Mesothelial cell of epicardium (in vitro differentiated cells): ENCODE measurements around the gene PPP1R1B. TPM values are rescaled to one million over a fixed set of nuclear protein-coding genes. Genes with fewer than 3 reads are reported as not detected.

ENCODE experiments used
- DNase-seq, 2 experiments: peaks; one replicate each; pipeline ENCODE4 v3.0.0; 2021; ENCODE audit warnings: low spot score in 2 of 2; ENCODE audit not compliant: unreplicated experiment in 2 of 2
- H3K27ac Mint-ChIP-seq: 2 replicates; pipeline ENCODE4 v1.8.0; 2021; ENCODE audit warnings: mixed read lengths
- H3K27me3 Mint-ChIP-seq: 2 replicates; pipeline ENCODE4 v1.8.0; 2021; ENCODE audit warnings: low read depth, mixed read lengths
- H3K36me3 Mint-ChIP-seq: 2 replicates; pipeline ENCODE4 v1.8.0; 2021; ENCODE audit warnings: mixed read lengths
- H3K4me1 Mint-ChIP-seq: 2 replicates; pipeline ENCODE4 v1.8.0; 2021; ENCODE audit warnings: mixed read lengths
- H3K4me3 Mint-ChIP-seq: 2 replicates; pipeline ENCODE4 v1.8.0; 2021; ENCODE audit warnings: mild to moderate bottlenecking, moderate library complexity, mixed read lengths
- H3K9me3 Mint-ChIP-seq: 2 replicates; pipeline ENCODE4 v1.8.0; 2021; ENCODE audit warnings: mixed read lengths
- total RNA-seq: library from RNA; stranded (reverse); gene quantifications from 3 replicates; pipeline ENCODE4 v1.2.1, GENCODE V29; 2021
- TF ChIP-seq, protein P1 (sequence below): fragments of 200-600 bp; sonication (generic); IDR thresholded peaks from one replicate; pipeline ENCODE4 v1.5.0; 2021; ENCODE audit warnings: antibody characterized with exemption; ENCODE audit not compliant: unreplicated experiment

PPP1R1B gene
- total RNA-seq, 1 donor from 2014 or later, result 0.58 TPM

DNA sequence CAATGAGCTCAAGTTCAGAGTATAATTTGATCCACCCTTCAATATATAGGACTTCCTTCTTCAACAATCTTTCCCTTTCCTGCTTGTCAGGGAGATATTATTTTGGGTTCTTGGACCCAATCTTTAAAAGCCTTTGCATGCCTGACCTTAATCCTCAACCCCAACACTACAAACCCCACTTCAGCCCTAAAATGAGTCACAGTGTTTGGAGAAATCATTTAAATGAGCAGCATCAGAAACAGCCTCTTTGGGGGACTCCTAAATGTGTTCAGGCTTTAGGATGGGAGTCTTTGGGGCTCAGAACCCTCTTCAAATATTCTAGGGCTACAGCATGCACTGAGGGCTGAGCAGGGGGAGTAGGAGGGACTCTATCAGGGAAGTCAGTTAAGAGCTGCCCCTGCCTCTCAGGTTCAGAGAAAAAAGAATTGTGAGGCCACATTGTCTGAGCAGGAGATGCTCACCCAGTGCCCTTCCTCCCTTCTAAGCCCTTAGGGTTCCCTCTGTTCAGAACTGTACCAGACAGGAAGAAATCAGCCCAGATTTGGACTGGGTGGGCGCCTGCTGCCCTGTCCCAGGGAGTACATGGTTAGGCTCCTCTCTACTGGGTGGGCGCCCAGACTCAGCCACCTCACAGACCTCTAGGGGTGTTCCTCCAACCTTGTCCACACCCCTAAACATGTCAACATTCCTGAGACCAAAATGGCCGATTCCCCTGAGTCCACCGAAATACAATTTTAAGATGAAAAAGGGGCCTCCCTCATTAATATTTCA lies 24.0 kb upstream of the PPP1R1B start:
- H3K4me1 Mint-ChIP-seq, result peaks cover 7% of the 10 kb centered on the region
- TF ChIP-seq, protein P1, sequence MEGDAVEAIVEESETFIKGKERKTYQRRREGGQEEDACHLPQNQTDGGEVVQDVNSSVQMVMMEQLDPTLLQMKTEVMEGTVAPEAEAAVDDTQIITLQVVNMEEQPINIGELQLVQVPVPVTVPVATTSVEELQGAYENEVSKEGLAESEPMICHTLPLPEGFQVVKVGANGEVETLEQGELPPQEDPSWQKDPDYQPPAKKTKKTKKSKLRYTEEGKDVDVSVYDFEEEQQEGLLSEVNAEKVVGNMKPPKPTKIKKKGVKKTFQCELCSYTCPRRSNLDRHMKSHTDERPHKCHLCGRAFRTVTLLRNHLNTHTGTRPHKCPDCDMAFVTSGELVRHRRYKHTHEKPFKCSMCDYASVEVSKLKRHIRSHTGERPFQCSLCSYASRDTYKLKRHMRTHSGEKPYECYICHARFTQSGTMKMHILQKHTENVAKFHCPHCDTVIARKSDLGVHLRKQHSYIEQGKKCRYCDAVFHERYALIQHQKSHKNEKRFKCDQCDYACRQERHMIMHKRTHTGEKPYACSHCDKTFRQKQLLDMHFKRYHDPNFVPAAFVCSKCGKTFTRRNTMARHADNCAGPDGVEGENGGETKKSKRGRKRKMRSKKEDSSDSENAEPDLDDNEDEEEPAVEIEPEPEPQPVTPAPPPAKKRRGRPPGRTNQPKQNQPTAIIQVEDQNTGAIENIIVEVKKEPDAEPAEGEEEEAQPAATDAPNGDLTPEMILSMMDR, result no peak

DNA sequence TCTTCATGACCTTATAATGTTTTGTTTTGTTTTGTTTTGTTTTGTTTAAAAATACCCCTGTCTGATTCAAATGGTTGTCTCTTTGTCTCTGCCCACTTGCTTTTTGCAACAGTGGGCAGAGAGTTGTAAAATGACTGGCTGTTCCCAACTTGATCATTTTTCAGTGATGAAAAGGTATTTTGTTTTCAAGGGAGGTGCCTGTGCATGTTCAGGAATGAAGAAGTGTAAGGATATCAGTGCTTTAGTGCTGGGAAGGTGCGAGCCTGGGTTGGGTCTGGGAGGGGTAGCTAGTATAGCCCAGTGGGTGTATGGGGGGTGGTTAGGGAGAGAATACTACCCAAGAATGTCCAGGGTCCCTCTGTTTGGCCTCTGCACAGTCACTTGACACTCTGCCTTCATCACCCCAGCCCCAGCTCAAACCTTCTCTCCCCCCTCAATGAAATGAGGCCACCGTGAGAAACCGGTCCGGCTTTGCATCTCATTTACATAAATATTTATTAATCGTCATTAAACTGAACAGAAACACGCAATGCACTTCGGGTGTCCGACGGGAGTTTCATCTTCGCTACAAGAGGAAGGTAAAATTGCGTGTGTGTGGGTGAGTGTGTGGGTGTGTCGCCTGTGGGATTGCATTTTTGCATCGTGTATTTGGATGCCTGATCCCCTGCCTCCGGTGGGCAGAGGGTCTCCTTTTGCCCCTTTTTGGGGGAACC lies 23.3 kb upstream of the PPP1R1B start:
- H3K27me3 Mint-ChIP-seq, result peaks cover 94% of the 10 kb centered on the region
- TF ChIP-seq, protein P1, result no peak
- H3K9me3 Mint-ChIP-seq, result no peaks in the 10 kb centered on the region
- H3K36me3 Mint-ChIP-seq, result no peaks in the 10 kb centered on the region
- H3K4me3 Mint-ChIP-seq, result no peak overlapping the region
- no peak for DNase-seq
- H3K27ac Mint-ChIP-seq, result no peak overlapping the region
- H3K4me1 Mint-ChIP-seq, result peaks cover 8% of the 10 kb centered on the region

More for the DNA sequence above, 24.0 kb upstream of the PPP1R1B start:
- Mint-ChIP-seq H3K36me3 (no peaks in the 10 kb centered on the region), H3K27me3 (peaks cover 95% of the 10 kb centered on the region), H3K4me3 (no peak overlapping the region), H3K9me3 (no peaks in the 10 kb centered on the region), H3K27ac (no peak overlapping the region)
- DNase-seq, result no peak

DNA sequence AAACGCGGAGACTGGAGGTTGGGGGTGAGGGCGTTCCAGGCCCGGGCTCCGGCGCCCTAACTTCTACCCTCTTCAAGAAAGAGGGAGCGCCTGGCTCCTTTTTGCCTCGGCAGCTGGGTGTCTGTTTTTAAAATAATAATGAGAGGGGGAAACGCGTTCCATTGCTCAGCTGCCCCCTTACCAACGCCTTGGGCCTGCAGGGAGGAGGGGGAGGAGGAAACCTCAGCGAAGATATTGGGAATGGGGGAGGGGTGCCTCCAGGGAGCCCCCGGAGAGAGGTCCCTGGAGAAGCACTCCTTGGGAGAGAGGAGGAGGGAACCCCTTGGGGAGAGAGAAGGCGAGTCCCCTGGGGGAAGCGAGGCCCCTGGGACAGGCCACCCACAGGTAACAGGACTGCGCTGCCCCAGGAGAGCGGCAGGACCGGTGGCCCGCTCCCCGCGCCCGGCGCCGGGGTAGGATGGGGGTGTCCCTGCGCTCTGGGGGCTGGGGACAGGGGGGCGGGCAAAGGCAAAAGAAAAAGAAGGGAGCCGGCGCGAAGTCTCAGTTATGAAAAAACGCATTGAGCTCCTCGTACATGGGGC lies 21.8 kb upstream of the PPP1R1B start:
- H3K4me3 Mint-ChIP-seq, result no peak overlapping the region
- DNase-seq, result no peak
- TF ChIP-seq, protein P1, result no peak
- H3K27me3 Mint-ChIP-seq, result peaks cover 95% of the 10 kb centered on the region
- H3K27ac Mint-ChIP-seq, result no peak overlapping the region
- H3K36me3 Mint-ChIP-seq, result no peaks in the 10 kb centered on the region
- peaks cover 9% of the 10 kb centered on the region for H3K4me1 Mint-ChIP-seq
- H3K9me3 Mint-ChIP-seq, result no peaks in the 10 kb centered on the region

DNA sequence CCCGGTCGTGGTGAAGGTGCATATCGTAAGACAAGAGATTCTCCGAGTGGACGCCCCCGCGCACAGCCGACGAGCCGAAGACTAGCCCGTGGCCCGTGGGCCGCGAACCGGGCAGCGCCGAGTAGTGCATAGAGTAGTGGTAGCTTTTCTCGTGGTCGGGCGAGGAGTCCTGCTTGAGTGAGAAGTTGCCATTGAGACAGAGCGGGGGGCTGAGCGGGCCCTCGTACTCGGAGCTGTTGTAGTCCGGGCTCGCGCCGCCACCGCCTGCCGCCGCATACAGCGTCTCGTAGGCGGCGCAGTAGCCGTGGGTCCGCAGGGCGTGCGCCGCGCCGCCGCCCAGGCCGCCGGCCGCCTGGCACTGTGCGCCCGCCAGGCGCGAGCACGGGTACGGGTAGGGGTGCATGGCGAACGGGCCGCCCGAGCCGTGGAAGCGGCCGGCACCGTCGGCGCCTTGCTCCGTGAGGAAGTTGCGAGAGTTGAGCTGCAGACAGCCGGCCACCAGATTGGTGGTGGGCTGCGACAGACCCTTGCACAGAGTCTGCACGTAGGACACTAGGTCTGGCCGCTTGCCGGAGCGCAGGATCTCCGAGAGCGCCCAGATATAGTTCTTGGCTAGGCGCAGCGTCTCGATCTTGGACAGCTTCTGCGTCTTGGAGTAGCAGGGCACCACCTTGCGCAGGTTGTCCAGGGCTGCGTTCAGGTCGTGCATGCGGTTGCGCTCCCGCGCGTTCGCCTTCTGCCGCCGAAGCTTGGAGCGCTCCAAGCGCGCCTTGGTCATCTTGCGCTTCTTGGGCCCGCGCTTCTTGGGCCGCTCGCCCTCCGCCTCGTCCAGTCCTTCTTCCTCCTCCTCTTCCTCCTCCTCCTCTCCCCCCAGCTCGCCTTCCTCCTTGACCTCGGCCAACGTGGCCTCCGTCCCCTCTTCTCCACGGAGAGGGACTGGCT lies 21.0 kb upstream of the PPP1R1B start:
- H3K4me1 Mint-ChIP-seq, result peaks cover 9% of the 10 kb centered on the region
- no peak overlapping the region for H3K27ac Mint-ChIP-seq
- DNase-seq, result no peak
- H3K4me3 Mint-ChIP-seq, result no peak overlapping the region
- no peaks in the 10 kb centered on the region for H3K36me3 Mint-ChIP-seq
- H3K9me3 Mint-ChIP-seq, result no peaks in the 10 kb centered on the region
- H3K27me3 Mint-ChIP-seq, result peaks cover 95% of the 10 kb centered on the region
- TF ChIP-seq, protein P1, result no peak

DNA sequence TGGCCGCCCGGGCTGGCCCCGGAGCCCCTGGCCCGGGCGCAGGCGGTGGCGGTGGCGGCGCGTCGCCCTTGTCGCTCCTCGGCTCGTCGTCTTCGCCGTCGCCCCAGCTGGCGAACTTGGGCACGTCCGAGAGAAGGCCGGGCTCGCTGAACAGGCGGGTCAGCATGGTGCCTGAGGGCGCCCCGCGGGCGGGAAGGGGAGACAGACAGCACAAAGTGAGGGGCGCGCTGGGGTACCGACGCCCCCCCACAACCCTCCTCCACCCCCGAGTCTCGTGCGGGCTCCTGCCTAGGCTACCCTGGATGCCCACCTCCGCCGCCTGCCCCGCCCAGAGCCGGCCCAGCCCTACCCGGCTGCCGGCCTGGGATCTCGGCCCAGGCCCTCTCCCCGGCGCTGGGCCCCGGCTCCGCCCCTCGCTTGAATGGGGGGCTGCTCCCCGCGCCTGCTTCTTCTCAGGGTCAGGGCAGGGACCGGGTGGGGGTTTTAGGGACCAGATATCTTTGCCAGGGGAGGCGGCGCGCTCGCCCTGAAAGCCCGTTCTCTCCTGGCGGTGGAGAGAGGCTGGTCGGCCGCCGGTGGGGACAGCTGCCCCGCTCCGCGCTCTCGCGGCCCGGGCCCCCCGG lies 20.2 kb upstream of the PPP1R1B start:
- H3K27ac Mint-ChIP-seq, result no peak overlapping the region
- no peaks in the 10 kb centered on the region for H3K9me3 Mint-ChIP-seq
- DNase-seq, result no peak
- H3K4me1 Mint-ChIP-seq, result peaks cover 9% of the 10 kb centered on the region
- peaks cover 95% of the 10 kb centered on the region for H3K27me3 Mint-ChIP-seq
- TF ChIP-seq, protein P1, result no peak
- H3K36me3 Mint-ChIP-seq, result no peaks in the 10 kb centered on the region
- no peak overlapping the region for H3K4me3 Mint-ChIP-seq
